CD4-positive, CD25-positive, alpha-beta regulatory T cell (primary cell): ENCODE results near the gene CDON. TPM values are rescaled to one million over a fixed set of nuclear protein-coding genes. Genes with fewer than 3 reads are reported as not detected.
"Not testable (repeated sequence)": the region's sequence is repeated elsewhere in the genome, so short reads cannot be mapped to it uniquely, and the experiment has no call there.

Experiments used
- ATAC-seq, 2 donors: fragments of 150-1000 bp; cut with Tn5 transposase; one replicate each; pipeline ENCODE4 v1.10.0; 2021; ENCODE audit warnings: low read depth in 2 of 2, moderate number of reproducible peaks in 2 of 2, moderate library complexity in 1 of 2
- DNase-seq, 3 donors: peaks; one replicate each; pipeline versions ENCODE4 v3.0.0 to v3.0.0-alpha.2; 2012 to 2022; ENCODE audit warnings: mixed read lengths in 1 of 3
- H3K27ac ChIP-seq: one replicate; pipeline ENCODE4 v1.7.0; 2013; ENCODE audit warnings: mild to moderate bottlenecking, low read length; ENCODE audit not compliant: insufficient read depth, poor library complexity, severe bottlenecking
- H3K27me3 ChIP-seq: one replicate; pipeline ENCODE4 v1.7.0; 2013; ENCODE audit warnings: low read length; ENCODE audit not compliant: control insufficient read depth, insufficient read depth
- H3K36me3 ChIP-seq: one replicate; pipeline ENCODE4 v1.7.0; 2013; ENCODE audit warnings: mild to moderate bottlenecking, low read length, moderate library complexity; ENCODE audit not compliant: control insufficient read depth, insufficient read depth
- H3K4me1 ChIP-seq: 2 replicates; pipeline ENCODE4 v1.7.0; 2013; ENCODE audit warnings: mild to moderate bottlenecking, low read length; ENCODE audit not compliant: insufficient read depth, control insufficient read depth, poor library complexity, severe bottlenecking
- H3K4me3 ChIP-seq: one replicate; pipeline ENCODE4 v1.7.0; 2013; ENCODE audit warnings: low read depth, mild to moderate bottlenecking, low read length, moderate library complexity
- H3K9me3 ChIP-seq, 2 experiments: 1 replicate in 1 of 2; 2 replicates in 1 of 2; pipeline ENCODE4 v1.7.0; 2013; ENCODE audit warnings: low read length in 2 of 2, mild to moderate bottlenecking in 1 of 2, moderate library complexity in 1 of 2; ENCODE audit not compliant: control insufficient read depth in 2 of 2
- H3K27ac Mint-ChIP-seq, 3 donors: one replicate each; pipeline ENCODE4 v1.8.0; 2020 to 2022; ENCODE audit warnings: mild to moderate bottlenecking in 3 of 3, mixed read lengths in 3 of 3, moderate library complexity in 2 of 3
- H3K27me3 Mint-ChIP-seq: one replicate; pipeline ENCODE4 v1.8.0; 2022; ENCODE audit warnings: mild to moderate bottlenecking, mixed read lengths
- H3K36me3 Mint-ChIP-seq: one replicate; pipeline ENCODE4 v1.8.0; 2020; ENCODE audit warnings: mixed read lengths
- H3K4me1 Mint-ChIP-seq, 4 donors: one replicate each; pipeline ENCODE4 v1.8.0; 2020 to 2022; ENCODE audit warnings: mixed read lengths in 4 of 4, mild to moderate bottlenecking in 1 of 4
- H3K4me3 Mint-ChIP-seq, 4 donors: one replicate each; pipeline ENCODE4 v1.8.0; 2020 to 2022; ENCODE audit warnings: mild to moderate bottlenecking in 4 of 4, mixed read lengths in 4 of 4, moderate library complexity in 3 of 4
- H3K9me3 Mint-ChIP-seq, 7 donors: one replicate each; pipeline ENCODE4 v1.8.0; 2020 to 2022; ENCODE audit warnings: mixed read lengths in 7 of 7, mild to moderate bottlenecking in 3 of 7, moderate library complexity in 2 of 7
- polyA plus RNA-seq, 4 donors: library from polyadenylated mRNA; unstranded; fragments of 300-500 nt; fragmentation: Illumina TruSeq; gene quantifications; one replicate each; pipeline ENCODE4 v1.2.3, GENCODE V29; 2021
- total RNA-seq: library from RNA; stranded (reverse); gene quantifications from one replicate; pipeline ENCODE4 v1.2.3, GENCODE V29; 2022

CDON gene
- total and polyA plus RNA-seq, 5 donors from 2014 or later: 0.10 to 2.1 (median 0.87) TPM; not detected in 1

GRCh38 chr11:125999234-125999880 lies 63.3 kb downstream of the CDON start:
- Mint-ChIP-seq H3K36me3 (peaks cover 4% of the 10 kb centered on the region), H3K4me3 (no peak overlapping the region), H3K9me3 (no peaks in the 10 kb centered on the region), H3K27ac (no peak overlapping the region), H3K4me1 (peaks cover 0 to 7% (median 2%) of the 10 kb centered on the region in 4 donors), H3K27me3 (no peaks in the 10 kb centered on the region)
- no peaks in the 10 kb centered on the region for H3K36me3 ChIP-seq
- no peak overlapping the region for H3K4me3 ChIP-seq
- ATAC-seq: no peak
- DNase-seq: no peak
- H3K27ac ChIP-seq: no peak overlapping the region
- H3K9me3 ChIP-seq: no peaks in the 10 kb centered on the region
- no peaks in the 10 kb centered on the region for H3K27me3 ChIP-seq
- no peaks in the 10 kb centered on the region for H3K4me1 ChIP-seq

DNA sequence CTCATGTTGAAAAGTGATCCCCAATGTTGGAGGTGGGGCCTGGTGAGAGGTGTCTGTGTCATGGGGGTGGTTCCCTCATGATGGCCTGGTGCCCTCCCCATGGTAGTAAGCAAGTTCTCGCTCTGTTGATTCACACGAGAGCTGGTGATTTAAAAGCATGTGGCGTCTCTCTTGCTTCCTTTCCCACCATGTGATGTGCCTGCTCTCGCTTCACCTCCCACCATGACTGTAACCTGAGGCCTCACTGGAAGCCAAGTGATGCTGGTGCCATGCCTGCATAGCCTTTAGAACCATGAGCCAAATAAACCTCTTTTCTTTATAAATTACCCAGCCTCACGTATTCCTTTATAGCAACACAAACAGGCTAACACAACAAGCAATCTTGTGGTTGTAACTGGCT lies 64.4 kb downstream of the CDON start:
- Mint-ChIP-seq H3K4me1 (peaks cover 0 to 7% (median 2%) of the 10 kb centered on the region in 4 donors), H3K4me3 (no peak overlapping the region), H3K36me3 (peaks cover 4% of the 10 kb centered on the region), H3K27me3 (no peaks in the 10 kb centered on the region), H3K9me3 (no peaks in the 10 kb centered on the region), H3K27ac (no peak overlapping the region)
- no peak for DNase-seq
- H3K4me1 ChIP-seq: no peaks in the 10 kb centered on the region
- ATAC-seq: no peak
- H3K9me3 ChIP-seq: no peaks in the 10 kb centered on the region
- no peaks in the 10 kb centered on the region for H3K27me3 ChIP-seq
- no peak overlapping the region for H3K4me3 ChIP-seq
- H3K36me3 ChIP-seq: no peaks in the 10 kb centered on the region
- no peak overlapping the region for H3K27ac ChIP-seq

- Mint-ChIP-seq H3K36me3 (peaks cover 4% of the 10 kb centered on the region), H3K27me3 (peaks cover 3% of the 10 kb centered on the region), H3K4me1 (peaks cover 0 to 7% (median 2%) of the 10 kb centered on the region in 4 donors), H3K9me3 (no peaks in the 10 kb centered on the region), H3K4me3 (no peak overlapping the region), H3K27ac (no peak overlapping the region)
- DNase-seq (peak in 1 of 3 donors; percentile 29), ATAC-seq (no peak)
- Histone ChIP-seq H3K4me1 (no peaks in the 10 kb centered on the region), H3K27ac (no peak overlapping the region), H3K27me3 (no peaks in the 10 kb centered on the region), H3K9me3 (no peaks in the 10 kb centered on the region), H3K4me3 (no peak overlapping the region), H3K36me3 (no peaks in the 10 kb centered on the region)
Observed at GRCh38 chr11:125995313-125995712, 67.4 kb downstream of the CDON start.

DNA sequence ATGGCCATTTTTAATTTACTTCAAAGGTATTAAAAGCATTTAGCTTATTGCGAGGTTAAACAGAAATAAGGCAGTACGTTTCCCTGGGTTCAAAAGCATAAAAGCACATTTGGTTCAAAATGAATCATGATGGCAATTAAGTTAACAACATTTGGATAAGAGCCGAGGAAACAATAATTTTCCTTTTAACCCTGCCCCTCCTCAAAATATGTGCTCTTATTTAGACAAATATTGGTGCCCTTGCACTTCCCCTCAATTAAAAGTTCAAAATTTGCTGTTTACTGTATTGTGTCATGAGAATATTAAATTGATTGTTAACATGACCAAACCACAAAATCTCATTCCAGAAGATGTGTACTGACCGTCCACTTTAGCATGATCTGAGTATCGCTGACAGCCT lies 68.2 kb downstream of the CDON start:
- H3K36me3 ChIP-seq: no peaks in the 10 kb centered on the region
- H3K4me1 ChIP-seq: no peaks in the 10 kb centered on the region
- no peak for DNase-seq
- no peak overlapping the region for H3K27ac ChIP-seq
- H3K27me3 ChIP-seq: no peaks in the 10 kb centered on the region
- Mint-ChIP-seq H3K4me1 (peaks cover 0 to 7% (median 2%) of the 10 kb centered on the region in 4 donors), H3K27ac (no peak overlapping the region), H3K9me3 (no peaks in the 10 kb centered on the region), H3K27me3 (peaks cover 5% of the 10 kb centered on the region), H3K4me3 (no peak overlapping the region), H3K36me3 (peaks cover 4% of the 10 kb centered on the region)
- no peak overlapping the region for H3K4me3 ChIP-seq
- no peak for ATAC-seq
- no peaks in the 10 kb centered on the region for H3K9me3 ChIP-seq

DNA sequence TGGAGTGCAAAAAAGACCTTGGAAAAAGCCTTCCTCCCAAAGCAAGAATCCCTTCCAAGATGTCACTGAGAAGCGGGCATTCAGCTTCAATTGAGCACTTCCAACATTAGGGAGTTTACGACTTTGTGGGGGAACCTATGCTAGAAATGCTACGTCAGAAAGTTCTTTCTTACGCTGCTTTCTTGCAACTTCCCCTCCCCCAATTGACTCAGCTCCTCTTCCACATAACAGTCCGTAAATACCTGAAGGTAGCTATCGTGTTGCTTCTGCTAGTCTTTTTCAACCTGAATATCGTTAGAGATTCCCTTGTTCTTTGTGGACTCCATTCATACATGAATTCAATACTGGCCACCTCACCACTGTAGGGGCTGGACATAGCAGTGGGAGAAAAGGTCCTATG lies 69.8 kb downstream of the CDON start:
- no peak overlapping the region for H3K27ac ChIP-seq
- Mint-ChIP-seq H3K4me1 (peaks cover 0 to 7% (median 2%) of the 10 kb centered on the region in 4 donors), H3K4me3 (no peak overlapping the region), H3K27ac (no peak overlapping the region), H3K36me3 (peaks cover 4% of the 10 kb centered on the region), H3K27me3 (peaks cover 5% of the 10 kb centered on the region), H3K9me3 (no peaks in the 10 kb centered on the region)
- H3K36me3 ChIP-seq: no peaks in the 10 kb centered on the region
- no peaks in the 10 kb centered on the region for H3K27me3 ChIP-seq
- H3K4me3 ChIP-seq: no peak overlapping the region
- H3K9me3 ChIP-seq: no peaks in the 10 kb centered on the region
- ATAC-seq (no peak), DNase-seq (no peak)
- no peaks in the 10 kb centered on the region for H3K4me1 ChIP-seq

- no peaks in the 10 kb centered on the region for H3K27me3 ChIP-seq
- peaks cover 0 to 2% (median under 1%) of the 10 kb centered on the region in 4 donors for H3K4me1 Mint-ChIP-seq
- no peak overlapping the region for H3K27ac Mint-ChIP-seq
- H3K27ac ChIP-seq: no peak overlapping the region
- peaks cover 4% of the 10 kb centered on the region for H3K36me3 Mint-ChIP-seq
- no peaks in the 10 kb centered on the region for H3K36me3 ChIP-seq
- H3K4me1 ChIP-seq: no peaks in the 10 kb centered on the region
- H3K4me3 ChIP-seq: no peak overlapping the region
- DNase-seq (no peak), ATAC-seq (no peak)
- peaks cover 5% of the 10 kb centered on the region for H3K27me3 Mint-ChIP-seq
- H3K9me3 Mint-ChIP-seq: peaks cover 0 to 2% (median 0%) of the 10 kb centered on the region in 7 donors
- no peaks in the 10 kb centered on the region for H3K9me3 ChIP-seq
- H3K4me3 Mint-ChIP-seq: no peak overlapping the region
Observed at GRCh38 chr11:125990244-125990643, 72.4 kb downstream of the CDON start.

GRCh38 chr11:125987066-125987641 lies 75.5 kb downstream of the CDON start:
- ATAC-seq (no peak), DNase-seq (no peak)
- no peaks in the 10 kb centered on the region for H3K36me3 ChIP-seq
- H3K4me3 ChIP-seq: no peak overlapping the region
- no peaks in the 10 kb centered on the region for H3K27me3 ChIP-seq
- Mint-ChIP-seq H3K27me3 (peaks cover 5% of the 10 kb centered on the region), H3K9me3 (peaks cover 0 to 4% (median 0%) of the 10 kb centered on the region in 7 donors), H3K27ac (no peak overlapping the region), H3K36me3 (peaks cover 4% of the 10 kb centered on the region), H3K4me3 (no peak overlapping the region), H3K4me1 (no peaks in the 10 kb centered on the region)
- H3K4me1 ChIP-seq: no peaks in the 10 kb centered on the region
- H3K9me3 ChIP-seq: no peaks in the 10 kb centered on the region
- H3K27ac ChIP-seq: no peak overlapping the region

GRCh38 chr11:125985956-125986355 lies 76.7 kb downstream of the CDON start:
- not testable (repeated sequence) for H3K27ac ChIP-seq, H3K4me3 ChIP-seq, DNase-seq, H3K9me3 Mint-ChIP-seq, H3K4me3 Mint-ChIP-seq, H3K4me1 ChIP-seq, H3K27ac Mint-ChIP-seq, H3K27me3 Mint-ChIP-seq, H3K27me3 ChIP-seq, H3K4me1 Mint-ChIP-seq, ATAC-seq, H3K36me3 Mint-ChIP-seq, H3K36me3 ChIP-seq, H3K9me3 ChIP-seq
